T-helper 9 cell (primary cell): ENCODE data around the gene FDX2.
A peak's percentile ranks its signal among the peaks of the same experiment; 100 is the strongest.
"Not testable (repeated sequence)": the region's sequence is repeated elsewhere in the genome, so short reads cannot be mapped to it uniquely, and the experiment has no call there.

Experiments
- DNase-seq: peaks from one replicate; pipeline ENCODE4 v3.0.0-alpha.2; 2020

FDX2 gene

GRCh38 chr19:10283301-10284064, 32.3 kb downstream of the FDX2 start:
- DNase-seq = no peak

- DNase-seq = not testable (repeated sequence)
Measured at GRCh38 chr19:10282043-10282442, 33.8 kb downstream of the FDX2 start.

GRCh38 chr19:10279737-10280442, 35.9 kb downstream of the FDX2 start:
- DNase-seq = no peak

- DNase-seq = no peak
Measured at GRCh38 chr19:10278935-10279334, 36.9 kb downstream of the FDX2 start.

GRCh38 chr19:10277795-10278589, 37.8 kb downstream of the FDX2 start:
- no peak for DNase-seq

GRCh38 chr19:10274589-10274988, 41.2 kb downstream of the FDX2 start:
- no peak for DNase-seq

- peak; percentile 37 for DNase-seq
Measured at GRCh38 chr19:10271543-10272086, 44.2 kb downstream of the FDX2 start.

GRCh38 chr19:10270616-10271394, 45.0 kb downstream of the FDX2 start, which contains the start of gene ICAM1:
Gene ICAM1, plus strand, starts transcription at chr19:10271120. Its CDS starts 40 bp downstream, at chr19:10271160.
- DNase-seq = peak; percentile 63

GRCh38 chr19:10270180-10270615, 45.6 kb downstream of the FDX2 start:
- DNase-seq = peak; percentile 58

- peak; percentile 86 for DNase-seq
Measured at GRCh38 chr19:10269333-10270179, 46.3 kb downstream of the FDX2 start.

- no peak for DNase-seq
Measured at GRCh38 chr19:10268071-10268470, 47.7 kb downstream of the FDX2 start.

GRCh38 chr19:10266706-10267105, 49.1 kb downstream of the FDX2 start:
- DNase-seq = no peak

- DNase-seq = no peak
Measured at GRCh38 chr19:10262771-10263170, 53.0 kb downstream of the FDX2 start.

GRCh38 chr19:10260141-10260584, 55.7 kb downstream of the FDX2 start:
- DNase-seq = no peak
